ENCODE measurements around the gene KPNB1. TPM values are rescaled to one million over a fixed set of nuclear protein-coding genes. Genes with fewer than 3 reads are reported as not detected.

KPNB1 gene
- total and polyA plus RNA-seq, 10 of the 15 experiments (the other 5 are each of a cell fraction or from before 2014, with no cell fraction given), result 67.8 to 525 (median 246) TPM

GRCh38 chr17:47694581-47695428 is 45.1 kb downstream of the KPNB1 start (continued):
- peak; percentile 15; the same call in 1 of the 2 replicates for TF ChIP-seq USF2 (IDR thresholded peaks at IDR 0.05; ENCODE audit: borderline replicate concordance, low read depth, low read length)
- peak; percentile 21; the same call in 1 of the 2 replicates for TF ChIP-seq MXI1 (IDR thresholded peaks at IDR 0.05; ENCODE audit: low read depth, low read length)
- TF ChIP-seq BACH1 (IDR thresholded peaks at IDR 0.05; ENCODE audit: borderline replicate concordance), result peak; percentile 64; the same call in 1 of the 2 replicates
- TF ChIP-seq RAD51 (IDR thresholded peaks at IDR 0.05), result peak; percentile 76
- peak; percentile 61 for TF ChIP-seq GATAD2B (conservative IDR thresholded peaks at IDR 0.05; ENCODE audit: low read depth)
- peak; percentile 50; the same call in 1 of the 2 replicates for TF ChIP-seq MTA2 (IDR thresholded peaks at IDR 0.05; ENCODE audit: low read depth)
- TF ChIP-seq PKNOX1 (IDR thresholded peaks at IDR 0.05), result peak; percentile 61; the same call in 1 of the 2 replicates
- TF ChIP-seq ZBTB40 (IDR thresholded peaks at IDR 0.05; ENCODE audit: borderline replicate concordance), result no peak
- peak; percentile 85 for TF ChIP-seq MAX (IDR thresholded peaks at IDR 0.05; ENCODE audit: low read depth, low read length)
- no peak for TF ChIP-seq ATF2 (IDR thresholded peaks at IDR 0.05; ENCODE audit: low read length)
- no peak for TF ChIP-seq ZNF274 (IDR thresholded peaks at IDR 0.05; ENCODE audit: insufficient read depth, insufficient read length)
- peak; percentile 83 for TF ChIP-seq USF1 (IDR thresholded peaks at IDR 0.05; ENCODE audit: borderline replicate concordance, extremely low read length, insufficient read depth, low read depth, low read length)
- TF ChIP-seq IKZF1 (conservative IDR thresholded peaks at IDR 0.05), result peak; percentile 82
- TF ChIP-seq KLF5 (IDR thresholded peaks at IDR 0.05; ENCODE audit: partially characterized antibody), result no peak
- TF ChIP-seq, protein P1, sequence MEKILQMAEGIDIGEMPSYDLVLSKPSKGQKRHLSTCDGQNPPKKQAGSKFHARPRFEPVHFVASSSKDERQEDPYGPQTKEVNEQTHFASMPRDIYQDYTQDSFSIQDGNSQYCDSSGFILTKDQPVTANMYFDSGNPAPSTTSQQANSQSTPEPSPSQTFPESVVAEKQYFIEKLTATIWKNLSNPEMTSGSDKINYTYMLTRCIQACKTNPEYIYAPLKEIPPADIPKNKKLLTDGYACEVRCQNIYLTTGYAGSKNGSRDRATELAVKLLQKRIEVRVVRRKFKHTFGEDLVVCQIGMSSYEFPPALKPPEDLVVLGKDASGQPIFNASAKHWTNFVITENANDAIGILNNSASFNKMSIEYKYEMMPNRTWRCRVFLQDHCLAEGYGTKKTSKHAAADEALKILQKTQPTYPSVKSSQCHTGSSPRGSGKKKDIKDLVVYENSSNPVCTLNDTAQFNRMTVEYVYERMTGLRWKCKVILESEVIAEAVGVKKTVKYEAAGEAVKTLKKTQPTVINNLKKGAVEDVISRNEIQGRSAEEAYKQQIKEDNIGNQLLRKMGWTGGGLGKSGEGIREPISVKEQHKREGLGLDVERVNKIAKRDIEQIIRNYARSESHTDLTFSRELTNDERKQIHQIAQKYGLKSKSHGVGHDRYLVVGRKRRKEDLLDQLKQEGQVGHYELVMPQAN (conservative IDR thresholded peaks at IDR 0.05), result peak; percentile 26; the same call in 1 of the 2 replicates
- peak; percentile 25; the same call in 1 of the 2 replicates for TF ChIP-seq NR2F1 (conservative IDR thresholded peaks at IDR 0.05)
- TF ChIP-seq PAX5 (IDR thresholded peaks at IDR 0.05; ENCODE audit: borderline replicate concordance, low read depth, low read length), result peak; percentile 81

Data from GM12878 (cell line).